MM.1S (cell line): Measurements from ENCODE around the gene YJEFN3.

ENCODE experiments used
- DNase-seq: peaks from one replicate; pipeline ENCODE4 v3.0.0-alpha.2; 2015
- H2AFZ ChIP-seq: fragments of 300-600 bp; sonication (generic); 2 replicates; pipeline ENCODE4 v1.6.0; 2016; ENCODE audit warnings: antibody characterized with exemption, low read length
- H3F3A ChIP-seq: fragments of 300-600 bp; sonication (generic); 2 replicates; pipeline ENCODE4 v1.6.1; 2016; ENCODE audit warnings: mild to moderate bottlenecking, antibody characterized with exemption, low read length, moderate library complexity, mixed read lengths; ENCODE audit not compliant: insufficient read depth
- H3K27ac ChIP-seq: fragments of 300-600 bp; sonication (generic); 2 replicates; pipeline ENCODE4 v1.5.1; 2016; ENCODE audit warnings: mild to moderate bottlenecking, low read length
- H3K27me3 ChIP-seq: fragments of 300-600 bp; sonication (generic); replicated peaks from 2 replicates; pipeline ENCODE4 v1.6.0; 2016; ENCODE audit warnings: low read length; ENCODE audit not compliant: insufficient read depth
- H3K36me3 ChIP-seq: fragments of 300-600 bp; sonication (generic); replicated peaks from 2 replicates; pipeline ENCODE4 v1.6.1; 2016; ENCODE audit warnings: mild to moderate bottlenecking, low read length, mixed read lengths; ENCODE audit not compliant: insufficient read depth
- H3K4me1 ChIP-seq: fragments of 300-600 bp; sonication (generic); 2 replicates; pipeline ENCODE4 v1.6.1; 2016; ENCODE audit warnings: low read length, mixed read lengths
- H3K4me2 ChIP-seq: fragments of 300-600 bp; sonication (generic); 2 replicates; pipeline ENCODE4 v1.6.0; 2016; ENCODE audit warnings: low read depth, low read length
- H3K4me3 ChIP-seq: fragments of 300-600 bp; sonication (generic); 2 replicates; pipeline ENCODE4 v1.5.1; 2016; ENCODE audit warnings: low read length, mixed read lengths
- H3K79me2 ChIP-seq: fragments of 300-600 bp; sonication (generic); 2 replicates; pipeline ENCODE4 v1.6.1; 2016; ENCODE audit warnings: mixed run types, low read length, mixed read lengths
- H3K9ac ChIP-seq: fragments of 300-600 bp; sonication (generic); 2 replicates; pipeline ENCODE4 v1.6.1; 2016; ENCODE audit warnings: low read length, mixed read lengths
- H3K9me2 ChIP-seq: fragments of 300-600 bp; sonication (generic); replicated peaks from 2 replicates; pipeline ENCODE4 v1.6.1; 2016; ENCODE audit warnings: mild to moderate bottlenecking, low read length, mixed read lengths; ENCODE audit not compliant: insufficient read depth
- H3K9me3 ChIP-seq: fragments of 300-600 bp; sonication (generic); replicated peaks from 2 replicates; pipeline ENCODE4 v1.6.1; 2016; ENCODE audit warnings: mild to moderate bottlenecking, low read length, mixed read lengths; ENCODE audit not compliant: insufficient read depth
- H4K20me1 ChIP-seq: fragments of 300-600 bp; sonication (generic); 2 replicates; pipeline ENCODE4 v1.6.1; 2016; ENCODE audit warnings: mild to moderate bottlenecking, low read length, moderate library complexity, mixed read lengths; ENCODE audit not compliant: insufficient read depth
- EZH2 ChIP-seq: fragments of 300-600 bp; sonication (generic); optimal IDR thresholded peaks from 2 replicates; pipeline ENCODE3; 2017; ENCODE audit warnings: low read depth, mild to moderate bottlenecking, antibody characterized with exemption, low read length, mixed read lengths
- EZH2phosphoT487 ChIP-seq: fragments of 300-600 bp; sonication (generic); IDR thresholded peaks from 2 replicates; pipeline ENCODE4 v1.6.1; 2018; ENCODE audit warnings: antibody characterized with exemption, low read length
- TF ChIP-seq, protein P1 (sequence below): fragments of 300-600 bp; sonication (generic); IDR thresholded peaks from 2 replicates; pipeline ENCODE4 v1.5.1; 2016; ENCODE audit warnings: antibody characterized with exemption, low read length, mixed read lengths

YJEFN3 gene

DNA sequence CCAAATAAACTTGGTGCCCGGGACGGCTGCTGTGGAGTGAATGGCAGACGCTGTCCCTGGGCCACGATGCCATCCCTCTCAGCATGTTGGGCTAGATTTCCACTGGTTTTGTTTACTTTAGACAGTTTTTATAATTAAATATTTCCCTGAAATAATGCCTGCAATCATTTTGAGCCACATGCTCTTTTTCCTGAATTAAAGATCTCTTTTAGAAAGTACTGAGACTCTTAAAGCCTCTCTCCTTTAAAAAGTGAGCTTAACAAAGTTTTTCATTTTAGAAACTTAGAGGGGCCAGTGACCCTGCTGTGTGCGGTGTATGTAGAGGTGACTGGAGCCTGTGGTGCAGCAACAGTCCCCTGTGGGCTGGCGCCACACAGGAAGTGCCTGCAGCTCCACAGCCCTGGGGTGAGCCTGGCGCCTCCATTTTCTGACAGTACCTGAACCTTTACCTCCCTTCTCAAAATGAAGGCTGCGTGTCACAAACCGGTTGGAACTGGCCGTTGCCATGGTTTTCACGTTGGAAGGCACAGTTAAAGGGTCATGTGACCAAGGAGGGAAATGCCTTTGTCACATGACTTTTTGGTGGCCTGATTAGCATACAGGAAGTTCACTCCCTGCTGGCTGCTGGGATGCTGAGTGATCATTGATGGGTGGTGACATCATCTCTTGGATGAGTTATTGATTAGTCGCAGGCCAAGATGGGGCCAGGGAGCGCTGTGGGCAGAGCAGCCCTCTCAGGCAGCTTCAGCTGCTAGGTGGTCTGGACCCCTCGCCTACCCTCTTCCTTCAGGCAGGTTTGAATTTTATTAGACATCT lies 39.6 kb upstream of the YJEFN3 start:
- no peak overlapping the region for H3K9ac ChIP-seq
- DNase-seq: peak; percentile 44
- no peaks in the 10 kb centered on the region for H3K36me3 ChIP-seq
- H3K9me2 ChIP-seq: no peaks in the 10 kb centered on the region
- no peaks in the 10 kb centered on the region; the same call in 1 of the 2 replicates for H4K20me1 ChIP-seq
- H2AFZ ChIP-seq: no peak overlapping the region
- H3K4me1 ChIP-seq: peaks cover 11% of the 10 kb centered on the region; the same call in 1 of the 2 replicates
- no peaks in the 10 kb centered on the region for H3K9me3 ChIP-seq
- peak overlapping the region; percentile 32; the same call in 1 of the 2 replicates for H3K27ac ChIP-seq
- H3K27me3 ChIP-seq: no peaks in the 10 kb centered on the region
- peaks cover 11% of the 10 kb centered on the region; the same call in 1 of the 2 replicates for H3F3A ChIP-seq
- TF ChIP-seq EZH2 (no peak), EZH2phosphoT487 (no peak)
- TF ChIP-seq, protein P1, sequence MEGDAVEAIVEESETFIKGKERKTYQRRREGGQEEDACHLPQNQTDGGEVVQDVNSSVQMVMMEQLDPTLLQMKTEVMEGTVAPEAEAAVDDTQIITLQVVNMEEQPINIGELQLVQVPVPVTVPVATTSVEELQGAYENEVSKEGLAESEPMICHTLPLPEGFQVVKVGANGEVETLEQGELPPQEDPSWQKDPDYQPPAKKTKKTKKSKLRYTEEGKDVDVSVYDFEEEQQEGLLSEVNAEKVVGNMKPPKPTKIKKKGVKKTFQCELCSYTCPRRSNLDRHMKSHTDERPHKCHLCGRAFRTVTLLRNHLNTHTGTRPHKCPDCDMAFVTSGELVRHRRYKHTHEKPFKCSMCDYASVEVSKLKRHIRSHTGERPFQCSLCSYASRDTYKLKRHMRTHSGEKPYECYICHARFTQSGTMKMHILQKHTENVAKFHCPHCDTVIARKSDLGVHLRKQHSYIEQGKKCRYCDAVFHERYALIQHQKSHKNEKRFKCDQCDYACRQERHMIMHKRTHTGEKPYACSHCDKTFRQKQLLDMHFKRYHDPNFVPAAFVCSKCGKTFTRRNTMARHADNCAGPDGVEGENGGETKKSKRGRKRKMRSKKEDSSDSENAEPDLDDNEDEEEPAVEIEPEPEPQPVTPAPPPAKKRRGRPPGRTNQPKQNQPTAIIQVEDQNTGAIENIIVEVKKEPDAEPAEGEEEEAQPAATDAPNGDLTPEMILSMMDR: no peak
- H3K4me3 ChIP-seq: no peak overlapping the region
- peaks cover 41% of the 10 kb centered on the region for H3K79me2 ChIP-seq
- no peak overlapping the region for H3K4me2 ChIP-seq

DNA sequence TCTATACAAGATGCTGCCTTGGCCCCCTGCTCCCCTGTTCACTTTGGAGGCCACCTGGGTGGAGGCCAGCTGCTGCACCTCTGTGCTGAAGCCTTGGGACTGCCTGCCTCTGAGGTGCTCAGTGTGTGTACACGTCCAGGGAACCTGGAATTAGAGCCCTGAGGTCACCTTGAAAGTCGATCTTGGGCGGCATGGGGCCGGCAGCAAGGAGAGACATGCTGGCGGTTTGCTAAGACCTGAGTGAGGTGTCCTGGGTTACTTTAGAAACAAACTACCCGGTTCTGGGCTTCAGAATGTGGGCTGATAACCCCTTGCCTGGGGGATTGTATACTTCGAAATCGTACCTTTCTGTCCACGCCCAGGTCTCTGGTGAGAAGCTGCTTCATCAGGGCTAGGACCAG lies 38.9 kb upstream of the YJEFN3 start:
- no peak overlapping the region for H3K27ac ChIP-seq
- no peak overlapping the region for H3K9ac ChIP-seq
- no peaks in the 10 kb centered on the region; the same call in 1 of the 2 replicates for H4K20me1 ChIP-seq
- H3K4me1 ChIP-seq: peaks cover 11% of the 10 kb centered on the region; the same call in 1 of the 2 replicates
- no peak overlapping the region for H2AFZ ChIP-seq
- no peak overlapping the region for H3K4me3 ChIP-seq
- TF ChIP-seq, protein P1: no peak
- TF ChIP-seq EZH2phosphoT487: no peak
- TF ChIP-seq EZH2: no peak
- no peak for DNase-seq
- H3K4me2 ChIP-seq: no peak overlapping the region
- no peaks in the 10 kb centered on the region for H3K9me2 ChIP-seq
- no peaks in the 10 kb centered on the region for H3K9me3 ChIP-seq
- H3F3A ChIP-seq: peaks cover 11% of the 10 kb centered on the region; the same call in 1 of the 2 replicates
- H3K79me2 ChIP-seq: peaks cover 37% of the 10 kb centered on the region
- H3K36me3 ChIP-seq: no peaks in the 10 kb centered on the region
- H3K27me3 ChIP-seq: no peaks in the 10 kb centered on the region

DNA sequence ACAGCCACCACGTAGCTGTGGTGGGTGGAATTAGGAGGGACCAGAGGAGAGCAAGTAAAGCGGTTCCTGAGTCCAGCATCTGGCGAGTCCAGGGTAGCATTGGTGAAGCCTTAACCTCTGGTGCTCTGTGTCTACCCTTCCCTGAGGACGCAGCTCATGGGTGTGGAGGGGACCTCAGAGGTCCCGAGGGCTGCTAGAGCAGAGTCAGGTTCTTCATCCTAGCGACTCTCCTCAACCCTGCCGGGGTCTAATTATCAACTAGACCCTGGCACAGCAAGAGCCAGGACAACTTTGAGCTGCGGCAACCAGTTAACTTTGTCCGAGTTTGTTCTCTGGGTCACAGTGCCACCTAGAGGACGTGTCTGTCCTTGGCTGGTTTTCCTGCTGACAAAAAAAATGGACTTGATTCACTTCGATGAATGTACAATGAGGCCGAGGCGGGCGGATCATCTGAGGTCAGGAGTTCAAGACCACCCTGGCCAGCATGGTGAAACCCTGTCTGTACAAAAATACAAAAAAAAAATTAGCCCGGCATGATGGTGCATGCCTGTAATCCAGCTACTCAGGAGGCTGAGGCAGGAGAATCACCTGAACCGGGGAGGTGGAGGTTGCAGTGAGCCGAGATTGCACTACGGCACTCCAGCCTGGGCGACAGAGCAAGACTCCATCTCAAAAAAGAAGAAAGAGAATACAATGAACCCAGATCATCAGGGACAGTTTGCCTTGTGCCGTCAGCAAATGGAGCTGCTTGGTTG lies 38.3 kb upstream of the YJEFN3 start:
- Histone ChIP-seq H3K4me1 (peaks cover 11% of the 10 kb centered on the region; the same call in 1 of the 2 replicates), H3K4me3 (no peak overlapping the region), H3K36me3 (no peaks in the 10 kb centered on the region), H3F3A (peaks cover 11% of the 10 kb centered on the region; the same call in 1 of the 2 replicates), H3K27me3 (no peaks in the 10 kb centered on the region), H3K9ac (no peak overlapping the region), H3K9me2 (no peaks in the 10 kb centered on the region), H3K27ac (no peak overlapping the region), H3K9me3 (no peaks in the 10 kb centered on the region), H3K4me2 (no peak overlapping the region), H3K79me2 (peaks cover 34% of the 10 kb centered on the region), H4K20me1 (no peaks in the 10 kb centered on the region; the same call in 1 of the 2 replicates), H2AFZ (no peak overlapping the region)
- TF ChIP-seq EZH2phosphoT487: no peak
- TF ChIP-seq EZH2: no peak
- TF ChIP-seq, protein P1: peak; percentile 77
- DNase-seq: peak; percentile 68
